Natural killer cell (primary cell): ENCODE data around the gene RABGAP1L. TPM values are rescaled to one million over a fixed set of nuclear protein-coding genes. Genes with fewer than 3 reads are reported as not detected.

Source experiments
- ATAC-seq, 3 donors: fragments of 150-1000 bp in 2 of 3; fragments of 200-7000 bp in 1 of 3; cut with Tn5 transposase; 1 replicate in 1 of 3; 2 replicates in 2 of 3; pipeline ENCODE4 v1.10.0; 2021; ENCODE audit warnings: mild to moderate bottlenecking in 2 of 3, moderate library complexity in 2 of 3
- DNase-seq, 2 donors: peaks; one replicate each; pipeline versions ENCODE4 v3.0.0 to v3.0.0-alpha.2; 2013 to 2021; ENCODE audit warnings: mixed read lengths in 1 of 2
- H3K27ac ChIP-seq: one replicate; pipeline ENCODE4 v1.5.1; 2013; ENCODE audit warnings: mild to moderate bottlenecking, low read length
- H3K27me3 ChIP-seq: one replicate; pipeline ENCODE4 v1.6.1; 2013; ENCODE audit warnings: low read length; ENCODE audit not compliant: control insufficient read depth, insufficient read depth
- H3K36me3 ChIP-seq: one replicate; pipeline ENCODE4 v1.6.1; 2013; ENCODE audit warnings: low read length; ENCODE audit not compliant: control insufficient read depth, insufficient read depth
- H3K4me1 ChIP-seq: one replicate; pipeline ENCODE4 v1.6.1; 2013; ENCODE audit warnings: low read length; ENCODE audit not compliant: control insufficient read depth, insufficient read depth
- H3K4me3 ChIP-seq: one replicate; pipeline ENCODE4 v1.5.1; 2013; ENCODE audit warnings: low read length
- H3K9me3 ChIP-seq: one replicate; pipeline ENCODE4 v1.6.1; 2013; ENCODE audit warnings: low read length; ENCODE audit not compliant: control insufficient read depth, insufficient read depth
- H3K27ac Mint-ChIP-seq, 2 donors: one replicate each; pipeline ENCODE4 v1.8.0; 2022; ENCODE audit warnings: mild to moderate bottlenecking in 2 of 2, mixed read lengths in 2 of 2, moderate library complexity in 1 of 2
- H3K27me3 Mint-ChIP-seq, 2 donors: one replicate each; pipeline ENCODE4 v1.8.0; 2022; ENCODE audit warnings: low read depth in 2 of 2, mixed read lengths in 2 of 2
- H3K36me3 Mint-ChIP-seq: one replicate; pipeline ENCODE4 v1.8.0; 2022; ENCODE audit warnings: mixed read lengths
- H3K4me1 Mint-ChIP-seq, 2 donors: one replicate each; pipeline ENCODE4 v1.8.0; 2022; ENCODE audit warnings: mixed read lengths in 2 of 2
- H3K4me3 Mint-ChIP-seq: one replicate; pipeline ENCODE4 v1.8.0; 2022; ENCODE audit warnings: mild to moderate bottlenecking, moderate library complexity, mixed read lengths
- H3K9me3 Mint-ChIP-seq, 2 donors: one replicate each; pipeline ENCODE4 v1.8.0; 2022; ENCODE audit warnings: mixed read lengths in 2 of 2
- WGBS: methylation state at CpG from one replicate; pipeline ENCODE4 v1.1.7; 2013; ENCODE audit warnings: missing lambda C conversion rate; ENCODE audit not compliant: insufficient coverage; 5-methylcytosine and 5-hydroxymethylcytosine counted together
- intact Hi-C: fragments of 100-400 bp; cut with micrococcal nuclease; formaldehyde crosslinking; loops from one replicate; pipeline ENCODE4 v1.14.2; 2022
- total RNA-seq, 4 donors: library from RNA; stranded (reverse); fragments of 120-200 nt in 1 of 4; gene quantifications; one replicate each; pipeline versions ENCODE4 v1.2.3 to v1.2.4, GENCODE V29; 2013 to 2022
- TF ChIP-seq, protein P1 (sequence below): fragments of 200-600 bp; IDR thresholded peaks from one replicate; pipeline ENCODE4 v1.8.0; 2022; ENCODE audit warnings: antibody characterized with exemption

RABGAP1L gene
- total RNA-seq, 3 donors from 2014 or later (not counting 1 experiment from before 2014, with no cell fraction given) = 145 to 168 (median 153) TPM

DNA sequence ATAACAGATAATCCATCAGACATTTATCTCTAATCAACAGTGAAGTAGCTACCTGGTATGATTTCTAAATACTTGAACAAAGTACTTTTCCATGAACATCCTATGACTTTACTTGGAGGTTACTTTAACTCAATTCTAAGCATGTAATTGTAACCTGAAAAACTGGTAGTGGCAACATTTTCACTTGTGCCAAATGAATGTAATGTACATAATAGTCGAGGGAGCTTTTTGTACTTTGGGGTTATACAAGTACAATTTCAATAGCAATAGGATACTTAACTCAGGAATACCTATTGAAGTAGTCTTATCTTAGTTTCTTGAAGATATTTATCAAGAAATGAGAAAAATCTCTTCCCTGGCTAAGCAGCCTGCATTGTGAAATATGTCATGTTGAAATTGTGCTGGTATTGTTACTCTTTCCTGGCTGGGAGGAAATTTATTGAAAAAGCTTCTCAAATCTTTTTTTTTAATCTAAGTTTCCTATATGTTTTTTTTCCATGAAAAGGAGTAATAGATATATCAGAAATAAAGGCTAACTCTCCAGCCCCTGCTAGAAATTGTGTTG lies 806.8 kb downstream of the RABGAP1L start:
- no peaks in the 10 kb centered on the region for H3K27me3 ChIP-seq
- Mint-ChIP-seq H3K4me1 (peaks cover 64 to 71% of the 10 kb centered on the region in 2 donors), H3K9me3 (no peaks in the 10 kb centered on the region), H3K27me3 (no peaks in the 10 kb centered on the region), H3K4me3 (peak overlapping the region; percentile 82), H3K27ac (peak overlapping the region; percentile 90 to 99), H3K36me3 (no peaks in the 10 kb centered on the region)
- no peaks in the 10 kb centered on the region for H3K9me3 ChIP-seq
- TF ChIP-seq, protein P1, sequence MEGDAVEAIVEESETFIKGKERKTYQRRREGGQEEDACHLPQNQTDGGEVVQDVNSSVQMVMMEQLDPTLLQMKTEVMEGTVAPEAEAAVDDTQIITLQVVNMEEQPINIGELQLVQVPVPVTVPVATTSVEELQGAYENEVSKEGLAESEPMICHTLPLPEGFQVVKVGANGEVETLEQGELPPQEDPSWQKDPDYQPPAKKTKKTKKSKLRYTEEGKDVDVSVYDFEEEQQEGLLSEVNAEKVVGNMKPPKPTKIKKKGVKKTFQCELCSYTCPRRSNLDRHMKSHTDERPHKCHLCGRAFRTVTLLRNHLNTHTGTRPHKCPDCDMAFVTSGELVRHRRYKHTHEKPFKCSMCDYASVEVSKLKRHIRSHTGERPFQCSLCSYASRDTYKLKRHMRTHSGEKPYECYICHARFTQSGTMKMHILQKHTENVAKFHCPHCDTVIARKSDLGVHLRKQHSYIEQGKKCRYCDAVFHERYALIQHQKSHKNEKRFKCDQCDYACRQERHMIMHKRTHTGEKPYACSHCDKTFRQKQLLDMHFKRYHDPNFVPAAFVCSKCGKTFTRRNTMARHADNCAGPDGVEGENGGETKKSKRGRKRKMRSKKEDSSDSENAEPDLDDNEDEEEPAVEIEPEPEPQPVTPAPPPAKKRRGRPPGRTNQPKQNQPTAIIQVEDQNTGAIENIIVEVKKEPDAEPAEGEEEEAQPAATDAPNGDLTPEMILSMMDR = no peak
- intact Hi-C loops = loop anchor here (10.0 kb wide), 1 partner anchor 941 kb away; the partner anchor contains the start of gene RC3H1
- no peaks in the 10 kb centered on the region for H3K36me3 ChIP-seq
- H3K4me1 ChIP-seq = peaks cover 29% of the 10 kb centered on the region
- H3K27ac ChIP-seq = peak overlapping the region; percentile 67
- ATAC-seq (no peak), DNase-seq (peak in 1 of 2 donors; percentile 25)
- WGBS = no CpG with 5 or more reads among the region's 1 CpG
- H3K4me3 ChIP-seq = peak overlapping the region; percentile 4

DNA sequence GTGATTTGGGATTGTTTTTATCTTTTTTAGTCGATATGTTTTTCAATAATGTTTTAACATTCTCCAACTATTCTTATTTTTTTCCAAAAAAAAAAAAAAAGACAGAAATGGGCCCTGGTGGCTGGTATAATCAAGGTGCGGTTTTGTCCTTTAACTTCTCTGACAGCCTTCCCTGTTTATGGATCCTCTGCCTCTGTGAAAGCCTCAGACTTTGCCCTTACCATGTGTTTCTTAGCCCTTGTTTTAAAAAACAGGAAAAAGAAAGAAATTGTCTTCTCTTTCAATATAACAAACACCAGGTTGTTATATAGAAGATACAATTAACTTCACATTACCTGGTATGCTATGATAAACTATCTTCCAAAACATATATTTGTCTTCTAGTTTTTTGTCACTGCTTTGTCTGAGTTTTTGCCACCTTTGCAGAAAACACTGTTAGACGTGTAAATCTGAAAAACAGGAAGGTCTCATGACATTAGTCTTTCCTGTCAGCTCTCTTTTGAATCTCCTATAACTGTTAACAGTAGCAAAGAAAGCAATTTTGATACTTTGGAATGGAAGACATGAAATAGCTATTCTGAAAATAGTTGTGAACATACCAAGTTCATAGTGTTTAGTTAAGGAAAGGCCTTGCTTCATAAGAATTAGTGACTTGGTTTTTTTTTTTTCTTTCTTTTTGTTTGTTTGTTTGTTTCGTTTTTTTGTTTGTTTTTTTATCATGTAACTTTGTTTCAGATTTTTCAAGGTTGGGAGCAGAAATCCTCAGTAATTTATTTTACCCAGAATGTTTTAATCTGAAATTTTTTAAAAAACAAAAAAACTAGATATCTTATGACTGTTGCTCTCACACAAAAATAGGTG lies 808.8 kb downstream of the RABGAP1L start:
- WGBS = 50% methylated on average over 2 of the region's 4 CpGs
- H3K4me3 ChIP-seq = no peak overlapping the region
- TF ChIP-seq, protein P1 = no peak

DNA sequence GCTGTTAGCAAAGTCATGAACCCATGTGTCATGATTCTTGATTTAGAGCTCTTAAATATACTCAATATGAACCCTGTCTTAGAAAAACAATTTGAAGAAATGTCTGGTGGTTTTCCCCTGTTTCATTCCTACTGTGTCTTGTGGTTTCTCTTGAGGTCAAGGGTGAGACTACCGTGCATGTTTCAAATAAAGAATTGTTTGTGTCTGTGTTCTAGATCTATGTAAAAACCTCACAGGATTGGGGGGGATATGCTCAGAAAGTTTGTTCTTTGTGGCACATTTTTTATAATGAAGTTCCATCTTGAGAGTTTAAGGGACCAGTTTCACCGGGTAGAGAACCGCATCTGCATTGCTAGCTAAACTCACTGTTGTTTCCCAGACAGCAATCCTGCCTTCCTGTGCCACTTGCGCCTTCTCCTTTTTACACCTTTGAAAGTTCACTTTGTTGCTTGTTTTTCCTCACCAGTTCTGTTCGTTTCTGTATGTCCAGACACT lies 809.5 kb downstream of the RABGAP1L start:
- H3K4me1 Mint-ChIP-seq = peaks cover 73 to 76% of the 10 kb centered on the region in 2 donors
- no peaks in the 10 kb centered on the region for H3K36me3 ChIP-seq
- H3K4me3 Mint-ChIP-seq = peak overlapping the region; percentile 88
- DNase-seq (peak in 1 of 2 donors; percentile 89), ATAC-seq (peak; percentile 36 to 65 (median 53))
- no peak overlapping the region for H3K4me3 ChIP-seq
- H3K4me1 ChIP-seq = peaks cover 39% of the 10 kb centered on the region
- no peaks in the 10 kb centered on the region for H3K27me3 Mint-ChIP-seq
- peak overlapping the region; percentile 90 to 99 for H3K27ac Mint-ChIP-seq
- 4% methylated on average over 5 of the region's 5 CpGs for WGBS
- no peaks in the 10 kb centered on the region for H3K9me3 ChIP-seq
- no peaks in the 10 kb centered on the region for H3K27me3 ChIP-seq
- no peaks in the 10 kb centered on the region for H3K36me3 Mint-ChIP-seq
- H3K27ac ChIP-seq = peak overlapping the region; percentile 67
- no peaks in the 10 kb centered on the region for H3K9me3 Mint-ChIP-seq
- intact Hi-C loops = loop anchor here (1.0 to 10.0 kb wide), 3 partner anchors 31 to 944 kb away; partner anchors contain the start of genes CACYBP and RC3H1
- TF ChIP-seq, protein P1 = no peak

More for the DNA sequence above, 808.8 kb downstream of the RABGAP1L start:
- Mint-ChIP-seq H3K27me3 (no peaks in the 10 kb centered on the region), H3K9me3 (no peaks in the 10 kb centered on the region), H3K36me3 (no peaks in the 10 kb centered on the region), H3K27ac (peak overlapping the region; percentile 90 to 99), H3K4me1 (peaks cover 77 to 83% of the 10 kb centered on the region in 2 donors), H3K4me3 (peak overlapping the region; percentile 88)
- intact Hi-C loops = loop anchor here (1.0 to 10.0 kb wide), 3 partner anchors 31 to 943 kb away; partner anchors contain the start of genes CACYBP and RC3H1
- H3K27ac ChIP-seq = peak overlapping the region; percentile 67
- H3K9me3 ChIP-seq = no peaks in the 10 kb centered on the region
- no peaks in the 10 kb centered on the region for H3K36me3 ChIP-seq
- H3K27me3 ChIP-seq = no peaks in the 10 kb centered on the region
- H3K4me1 ChIP-seq = peaks cover 39% of the 10 kb centered on the region
- ATAC-seq = peak; percentile 11 to 46 (median 12)
- DNase-seq = peak in 1 of 2 donors; percentile 65
